NCI-H1930 (cell line): ENCODE data around the gene OR10G8.

ENCODE experiments used
- DNase-seq, 2 experiments: peaks; one replicate each; lab custom pipeline; 2025; lab: John Stamatoyannopoulos, UW

Gene OR10G8

DNA sequence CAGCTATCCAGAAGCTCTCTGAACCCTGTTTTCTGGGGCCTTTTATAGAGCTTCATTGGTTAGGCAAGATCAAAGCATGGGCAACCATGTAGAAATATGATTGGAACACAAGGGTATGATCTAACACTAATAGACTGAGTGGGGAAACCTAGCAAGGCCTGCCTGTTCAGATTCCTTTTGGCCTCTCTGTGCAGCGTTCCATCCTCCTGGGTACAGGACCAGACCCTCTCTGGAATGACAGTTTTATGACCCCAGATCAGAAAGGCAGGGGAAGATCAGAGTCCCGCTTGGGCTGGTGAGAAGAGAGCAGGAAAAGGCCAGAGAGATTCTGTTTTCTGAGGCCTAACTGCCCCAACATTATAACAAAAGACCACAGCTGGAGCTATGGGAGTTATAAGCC is 52.0 kb downstream of the OR10G8 start:
- no peak for DNase-seq

DNA sequence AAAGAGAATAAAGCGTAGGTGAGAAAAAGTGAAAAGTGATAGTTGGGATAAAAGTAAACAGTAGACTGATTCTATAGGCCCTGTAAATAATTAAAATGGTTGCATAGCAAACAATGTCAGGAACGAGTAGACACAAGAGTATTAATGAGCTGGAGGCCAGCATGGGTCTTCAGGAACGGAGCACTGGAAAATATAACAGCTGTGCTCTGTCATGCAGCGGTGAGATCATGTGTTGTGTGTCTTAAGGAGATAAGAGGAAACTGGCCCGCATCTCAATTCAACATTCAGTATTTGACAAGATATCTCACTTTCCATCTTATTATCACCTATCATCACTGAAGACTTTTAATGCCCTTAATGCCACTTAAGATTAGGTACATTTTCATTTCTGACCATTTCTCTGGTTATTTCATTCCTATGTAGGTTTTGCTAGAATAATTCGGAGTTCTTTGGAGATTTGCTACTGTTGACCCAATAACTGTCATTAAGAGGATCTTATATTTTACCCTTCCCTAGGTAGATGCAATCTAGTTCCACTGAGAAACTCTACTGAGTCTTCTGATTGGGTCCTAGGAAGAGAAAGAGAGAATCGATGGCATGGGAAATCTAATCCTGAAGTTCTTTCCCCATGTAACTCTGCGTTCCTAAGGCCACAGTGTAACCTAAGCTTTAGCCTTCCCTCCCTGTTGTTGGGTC is 53.2 kb downstream of the OR10G8 start:
- DNase-seq: no peak
